Bronchial epithelial cell (primary cell): ENCODE results near the gene AMER2. TPM values are rescaled to one million over a fixed set of nuclear protein-coding genes. Genes with fewer than 3 reads are reported as not detected.

Experiments
- DNase-seq: peaks from one replicate; pipeline ENCODE4 v3.0.0-alpha.2; 2010; ENCODE audit warnings: low read depth
- FAIRE-seq: peaks from 2 replicates; lab custom pipeline; 2011; peaks lifted over from hg19 to GRCh38; lab: Jason Lieb, UNC
- H3K27me3 ChIP-seq: 2 replicates; pipeline ENCODE4 v1.5.1; 2011; ENCODE audit warnings: low read length; ENCODE audit not compliant: control insufficient read depth, insufficient read depth
- H3K36me3 ChIP-seq: 2 replicates; pipeline ENCODE4 v1.5.1; 2011; ENCODE audit warnings: low read length; ENCODE audit not compliant: control insufficient read depth, insufficient read depth
- H3K4me3 ChIP-seq: 2 replicates; pipeline ENCODE4 v1.5.1; 2011; ENCODE audit warnings: mild to moderate bottlenecking, low read depth, low read length, control low read depth
- CTCF ChIP-seq: IDR thresholded peaks from 2 replicates; pipeline ENCODE4 v1.5.1; 2011; ENCODE audit warnings: mild to moderate bottlenecking, moderate library complexity, low read length, control low read depth, inconsistent platforms; ENCODE audit not compliant: insufficient read depth, severe bottlenecking
- total RNA-seq: library from RNA; depleted of rRNA; stranded (reverse); fragments of >200 nt; gene quantifications from 2 replicates; pipeline ENCODE4 v1.2.1, GENCODE V29; 2014

The AMER2 gene
- total RNA-seq, 1 donor from 2014 or later: not detected

DNA sequence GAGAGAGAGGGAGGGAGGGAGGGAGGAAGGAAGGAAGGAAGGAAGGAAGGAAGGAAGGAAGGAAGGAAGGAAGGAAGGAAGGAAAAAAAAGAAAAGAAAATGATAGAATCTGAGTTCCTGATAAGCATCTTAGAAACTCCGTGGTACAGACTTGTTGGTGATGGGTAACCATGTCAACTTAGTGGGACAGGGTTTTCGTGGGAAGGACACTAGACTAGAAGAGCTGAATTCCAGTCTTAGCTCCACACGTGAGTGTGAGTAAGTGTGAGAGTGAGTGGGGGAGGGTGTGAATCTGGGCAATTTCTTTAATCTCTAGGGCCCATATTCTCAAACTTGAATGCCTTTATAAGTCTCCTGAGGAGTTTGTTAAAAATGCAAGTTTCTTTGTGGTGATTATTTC is 41.1 kb downstream of the AMER2 start:
- FAIRE-seq (no peak), DNase-seq (no peak)
- no peaks in the 10 kb centered on the region for H3K36me3 ChIP-seq
- no peaks in the 10 kb centered on the region for H3K27me3 ChIP-seq
- TF ChIP-seq CTCF: no peak
- H3K4me3 ChIP-seq: no peak overlapping the region

- H3K27me3 ChIP-seq: peaks cover 5% of the 10 kb centered on the region
- DNase-seq (no peak), FAIRE-seq (no peak)
- H3K4me3 ChIP-seq: no peak overlapping the region
- no peak for TF ChIP-seq CTCF
- H3K36me3 ChIP-seq: no peaks in the 10 kb centered on the region
Observed at GRCh38 chr13:25118378-25118905, 53.6 kb downstream of the AMER2 start.

- Histone ChIP-seq H3K4me3 (no peak overlapping the region), H3K36me3 (no peaks in the 10 kb centered on the region), H3K27me3 (peaks cover 7% of the 10 kb centered on the region)
- DNase-seq (no peak), FAIRE-seq (no peak)
- TF ChIP-seq CTCF: no peak
Observed at GRCh38 chr13:25117312-25117711, 54.8 kb downstream of the AMER2 start.

DNA sequence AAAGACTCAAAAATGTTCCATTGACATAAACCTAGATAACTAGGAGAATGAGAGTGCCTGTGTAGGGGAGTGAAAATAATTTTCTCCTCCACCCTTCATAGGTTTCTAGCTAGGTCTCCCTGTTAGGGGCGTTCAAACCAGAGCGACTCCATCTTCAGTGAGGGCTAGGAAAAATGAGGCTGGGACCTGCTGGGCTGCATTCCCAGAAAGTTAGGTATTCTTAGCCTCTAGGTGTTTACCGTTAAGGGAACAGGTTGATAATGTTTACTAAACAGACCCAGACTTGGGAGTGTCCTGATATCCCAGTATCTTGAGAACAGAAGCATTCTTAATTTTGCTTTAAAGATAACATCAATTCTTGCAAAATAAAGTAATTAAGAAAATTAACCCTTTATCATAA is 56.0 kb downstream of the AMER2 start:
- no peak for TF ChIP-seq CTCF
- DNase-seq: no peak
- H3K27me3 ChIP-seq: peaks cover 7% of the 10 kb centered on the region
- H3K36me3 ChIP-seq: no peaks in the 10 kb centered on the region
- FAIRE-seq: no peak
- H3K4me3 ChIP-seq: no peak overlapping the region

DNA sequence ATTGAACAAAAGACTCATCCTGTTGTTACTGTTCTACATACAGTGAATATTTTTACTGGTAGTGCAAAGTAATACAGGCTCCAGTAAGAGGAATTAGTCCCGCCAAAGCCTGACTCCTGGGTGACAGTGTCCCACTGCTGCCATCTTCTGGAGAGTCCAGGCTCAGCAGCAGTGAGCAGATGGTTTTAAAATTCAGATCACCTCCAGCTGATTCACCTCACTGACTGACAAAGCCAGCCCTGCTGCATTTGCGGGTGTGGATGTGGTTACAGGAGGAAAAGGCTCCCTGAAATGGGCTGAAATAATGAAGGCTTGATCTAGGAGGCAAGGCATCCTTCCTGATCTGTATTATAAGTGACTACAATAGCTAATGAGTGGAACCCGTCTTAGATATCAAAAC is 57.9 kb downstream of the AMER2 start:
- FAIRE-seq: no peak
- peak; percentile 89 for TF ChIP-seq CTCF
- peak; percentile 80 for DNase-seq
- H3K4me3 ChIP-seq: no peak overlapping the region
- peaks cover 7% of the 10 kb centered on the region for H3K27me3 ChIP-seq
- no peaks in the 10 kb centered on the region for H3K36me3 ChIP-seq

DNA sequence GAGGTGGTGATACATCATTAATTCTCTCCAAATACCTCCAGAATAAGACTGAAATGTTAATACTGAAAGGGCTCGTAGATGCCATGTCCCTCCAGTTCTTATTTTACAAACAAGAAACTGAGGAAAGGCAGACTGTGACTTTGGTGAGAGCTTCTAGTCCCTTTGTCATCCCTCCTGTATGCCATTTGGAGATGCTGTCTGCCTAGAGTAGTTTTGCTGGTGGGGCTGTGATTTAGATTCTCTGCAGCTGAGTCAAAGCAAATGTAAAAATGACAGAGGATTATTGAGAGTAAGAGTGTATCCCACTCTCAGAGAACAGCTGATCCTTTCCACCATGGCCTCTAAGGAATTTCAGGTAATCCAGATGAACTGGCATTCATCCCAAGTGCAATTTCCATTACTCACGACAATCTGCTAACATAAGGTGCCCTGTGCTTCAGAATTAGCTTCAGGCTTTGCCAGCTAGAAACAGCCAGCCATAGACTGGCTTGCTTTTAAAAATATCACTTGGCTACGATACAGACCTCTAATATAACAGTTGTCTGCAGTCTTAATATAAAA is 59.3 kb downstream of the AMER2 start:
- Histone ChIP-seq H3K36me3 (no peaks in the 10 kb centered on the region), H3K27me3 (peaks cover 7% of the 10 kb centered on the region), H3K4me3 (no peak overlapping the region)
- no peak for TF ChIP-seq CTCF
- no peak for DNase-seq
- no peak for FAIRE-seq
